ENCODE data around the gene ZNF177. TPM values are rescaled to one million over a fixed set of nuclear protein-coding genes. Genes with fewer than 3 reads are reported as not detected.

Gene ZNF177
- total RNA-seq, 4 donors from 2014 or later = 2.1 to 4.5 (median 3.0) TPM

DNA sequence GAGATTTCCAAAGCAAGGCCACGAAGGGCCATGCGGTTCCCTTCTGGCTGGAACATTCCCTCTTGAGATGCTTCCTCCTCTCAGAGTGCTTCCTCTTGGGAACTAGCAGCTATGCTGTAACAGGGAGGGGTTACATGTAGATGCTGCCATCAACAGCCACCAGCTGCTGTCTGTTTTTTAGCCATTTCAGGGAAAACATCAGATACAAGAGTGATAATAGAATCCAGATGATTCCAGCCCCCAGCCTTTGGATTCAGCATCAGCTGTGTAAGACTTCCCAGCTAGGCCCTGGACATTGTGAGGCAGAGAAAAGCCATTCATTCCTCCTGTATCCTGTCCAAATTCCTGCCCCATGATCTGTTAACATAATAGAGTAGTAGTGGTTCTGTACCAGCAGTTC, 8.2 kb upstream of the ZNF177 start:
- peaks cover 4 to 97% (median 95%) of the 10 kb centered on the region in 4 donors for H3K9me3 ChIP-seq
- TF ChIP-seq EP300 (IDR thresholded peaks at IDR 0.05) (no peak), POLR2A (IDR thresholded peaks at IDR 0.05; ENCODE audit: low read depth) (no peak), POLR2AphosphoS5 (IDR thresholded peaks at IDR 0.05) (no peak)
- TF ChIP-seq, protein P1, sequence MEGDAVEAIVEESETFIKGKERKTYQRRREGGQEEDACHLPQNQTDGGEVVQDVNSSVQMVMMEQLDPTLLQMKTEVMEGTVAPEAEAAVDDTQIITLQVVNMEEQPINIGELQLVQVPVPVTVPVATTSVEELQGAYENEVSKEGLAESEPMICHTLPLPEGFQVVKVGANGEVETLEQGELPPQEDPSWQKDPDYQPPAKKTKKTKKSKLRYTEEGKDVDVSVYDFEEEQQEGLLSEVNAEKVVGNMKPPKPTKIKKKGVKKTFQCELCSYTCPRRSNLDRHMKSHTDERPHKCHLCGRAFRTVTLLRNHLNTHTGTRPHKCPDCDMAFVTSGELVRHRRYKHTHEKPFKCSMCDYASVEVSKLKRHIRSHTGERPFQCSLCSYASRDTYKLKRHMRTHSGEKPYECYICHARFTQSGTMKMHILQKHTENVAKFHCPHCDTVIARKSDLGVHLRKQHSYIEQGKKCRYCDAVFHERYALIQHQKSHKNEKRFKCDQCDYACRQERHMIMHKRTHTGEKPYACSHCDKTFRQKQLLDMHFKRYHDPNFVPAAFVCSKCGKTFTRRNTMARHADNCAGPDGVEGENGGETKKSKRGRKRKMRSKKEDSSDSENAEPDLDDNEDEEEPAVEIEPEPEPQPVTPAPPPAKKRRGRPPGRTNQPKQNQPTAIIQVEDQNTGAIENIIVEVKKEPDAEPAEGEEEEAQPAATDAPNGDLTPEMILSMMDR (IDR thresholded peaks at IDR 0.05) = no peak
- peaks cover 21 to 71% (median 43%) of the 10 kb centered on the region in 4 donors for H3K36me3 ChIP-seq
- H3K27me3 ChIP-seq = no peaks in the 10 kb centered on the region
- no peaks in the 10 kb centered on the region for H3K4me1 ChIP-seq
- no peak for DNase-seq (ENCODE audit: extremely low spot score)
- 89% methylated on average over 2 of the region's 2 CpGs for WGBS
- no peak overlapping the region for H3K27ac ChIP-seq (replicated peaks in 1 of 4)
- intact Hi-C loops (cut with DNase I) = no loop called here
- H3K4me3 ChIP-seq = no peak overlapping the region

- intact Hi-C loops (cut with DNase I) = no loop called here
- TF ChIP-seq, protein P1 (IDR thresholded peaks at IDR 0.05) = no peak
- TF ChIP-seq POLR2A (IDR thresholded peaks at IDR 0.05; ENCODE audit: low read depth) = no peak
- no peak for TF ChIP-seq EP300 (IDR thresholded peaks at IDR 0.05)
- no peak for TF ChIP-seq POLR2AphosphoS5 (IDR thresholded peaks at IDR 0.05)
- Histone ChIP-seq H3K4me3 (no peak overlapping the region), H3K27me3 (no peaks in the 10 kb centered on the region), H3K4me1 (no peaks in the 10 kb centered on the region), H3K36me3 (peaks cover 16 to 77% (median 36%) of the 10 kb centered on the region in 4 donors), H3K27ac (replicated peaks in 1 of 4) (no peak overlapping the region), H3K9me3 (peaks cover 0 to 99% (median 95%) of the 10 kb centered on the region in 4 donors)
- DNase-seq (ENCODE audit: extremely low spot score) = no peak
- 93% methylated on average over 6 of the region's 6 CpGs for WGBS
Observed at GRCh38 chr19:9370738-9371619, 8.2 kb downstream of the ZNF177 start.

- 85% methylated on average over 4 of the region's 4 CpGs for WGBS
- intact Hi-C loops (cut with DNase I) = no loop called here
- H3K4me3 ChIP-seq = peak overlapping the region in 1 of 4 donors; percentile 2
- TF ChIP-seq POLR2AphosphoS5 (IDR thresholded peaks at IDR 0.05) = no peak
- TF ChIP-seq, protein P1 (IDR thresholded peaks at IDR 0.05) = no peak
- TF ChIP-seq EP300 (IDR thresholded peaks at IDR 0.05) = no peak
- no peak for TF ChIP-seq POLR2A (IDR thresholded peaks at IDR 0.05; ENCODE audit: low read depth)
- peaks cover 35 to 100% (median 100%) of the 10 kb centered on the region in 4 donors for H3K9me3 ChIP-seq
- H3K36me3 ChIP-seq = peaks cover 87 to 100% (median 97%) of the 10 kb centered on the region in 4 donors
- no peaks in the 10 kb centered on the region for H3K4me1 ChIP-seq
- no peaks in the 10 kb centered on the region for H3K27me3 ChIP-seq
- DNase-seq (ENCODE audit: extremely low spot score) = no peak
- no peak overlapping the region for H3K27ac ChIP-seq (replicated peaks in 1 of 4)
Observed at GRCh38 chr19:9381361-9381785, 18.6 kb downstream of the ZNF177 start.

- H3K4me3 ChIP-seq = peak overlapping the region; percentile 52 to 67 (median 56)
- H3K27ac ChIP-seq (replicated peaks in 1 of 4) = peak overlapping the region; percentile 50 to 62 (median 56)
- no peaks in the 10 kb centered on the region for H3K27me3 ChIP-seq
- intact Hi-C loops (cut with DNase I) = no loop called here
- no peak for DNase-seq (ENCODE audit: extremely low spot score)
- peaks cover 6 to 15% (median 10%) of the 10 kb centered on the region in 4 donors for H3K4me1 ChIP-seq
- no peak for TF ChIP-seq EP300 (IDR thresholded peaks at IDR 0.05)
- no peak for TF ChIP-seq POLR2A (IDR thresholded peaks at IDR 0.05; ENCODE audit: low read depth)
- TF ChIP-seq, protein P1 (IDR thresholded peaks at IDR 0.05) = no peak
- TF ChIP-seq POLR2AphosphoS5 (IDR thresholded peaks at IDR 0.05) = peak in 1 of 2 donors; percentile 34
- peaks cover 11 to 85% (median 57%) of the 10 kb centered on the region in 4 donors for H3K9me3 ChIP-seq
- WGBS = 1% methylated on average over 29 of the region's 39 CpGs
- H3K36me3 ChIP-seq = peaks cover 0 to 6% (median 1%) of the 10 kb centered on the region in 4 donors
Observed at GRCh38 chr19:9406798-9407352, 44.1 kb downstream of the ZNF177 start.
